Activated B cell treated with CpG ODN at 0.5 μM for 24 hours (primary cell): ENCODE data around the gene NECAB3. TPM values are rescaled to one million over a fixed set of nuclear protein-coding genes. Genes with fewer than 3 reads are reported as not detected.

Experiments
- ATAC-seq: fragments of 200-7000 bp; cut with Tn5 transposase; one replicate; pipeline ENCODE4 v1.10.0; 2021; ENCODE audit warnings: low read depth, mild to moderate bottlenecking, moderate library complexity
- CTCF ChIA-PET: fragments of 350-600 bp; sonication (Branson Sonifier 250); formaldehyde crosslinking; loops from one replicate; lab custom pipeline; 2021; ENCODE audit warnings: antibody characterized with exemption; lab: Charles Lee
- POLR2A ChIA-PET: fragments of 350-600 bp; sonication (Branson Sonifier 250); formaldehyde crosslinking; loops from one replicate; lab custom pipeline; 2021; ENCODE audit warnings: antibody characterized with exemption; lab: Charles Lee
- DNase-seq: peaks from one replicate; pipeline ENCODE4 v3.0.0; 2022
- H3K27ac Mint-ChIP-seq: one replicate; pipeline ENCODE4 v1.8.0; 2020; ENCODE audit warnings: mixed read lengths
- H3K27me3 Mint-ChIP-seq: one replicate; pipeline ENCODE4 v1.8.0; 2021; ENCODE audit warnings: mixed read lengths
- H3K36me3 Mint-ChIP-seq: one replicate; pipeline ENCODE4 v1.8.0; 2021; ENCODE audit warnings: low read depth, mixed read lengths
- H3K4me1 Mint-ChIP-seq: one replicate; pipeline ENCODE4 v1.8.0; 2021; ENCODE audit warnings: mixed read lengths
- H3K4me3 Mint-ChIP-seq: one replicate; pipeline ENCODE4 v1.8.0; 2020; ENCODE audit warnings: mild to moderate bottlenecking, mixed read lengths
- H3K9me3 Mint-ChIP-seq: one replicate; pipeline ENCODE4 v1.8.0; 2020; ENCODE audit warnings: mixed read lengths
- intact Hi-C: fragments of 100-400 bp; cut with micrococcal nuclease; formaldehyde crosslinking; loops from one replicate; pipeline ENCODE4 v1.15.1; 2024
- total RNA-seq: library from RNA; stranded (reverse); gene quantifications from 2 replicates; pipeline ENCODE4 v1.2.3, GENCODE V29; 2022
- TF ChIP-seq, protein P1 (sequence below): fragments of 200-600 bp; IDR thresholded peaks from one replicate; pipeline ENCODE4 v1.8.0; 2022; ENCODE audit warnings: antibody characterized with exemption, mild to moderate bottlenecking

The NECAB3 gene
- total RNA-seq, 1 donor from 2014 or later = 7.5 TPM

DNA sequence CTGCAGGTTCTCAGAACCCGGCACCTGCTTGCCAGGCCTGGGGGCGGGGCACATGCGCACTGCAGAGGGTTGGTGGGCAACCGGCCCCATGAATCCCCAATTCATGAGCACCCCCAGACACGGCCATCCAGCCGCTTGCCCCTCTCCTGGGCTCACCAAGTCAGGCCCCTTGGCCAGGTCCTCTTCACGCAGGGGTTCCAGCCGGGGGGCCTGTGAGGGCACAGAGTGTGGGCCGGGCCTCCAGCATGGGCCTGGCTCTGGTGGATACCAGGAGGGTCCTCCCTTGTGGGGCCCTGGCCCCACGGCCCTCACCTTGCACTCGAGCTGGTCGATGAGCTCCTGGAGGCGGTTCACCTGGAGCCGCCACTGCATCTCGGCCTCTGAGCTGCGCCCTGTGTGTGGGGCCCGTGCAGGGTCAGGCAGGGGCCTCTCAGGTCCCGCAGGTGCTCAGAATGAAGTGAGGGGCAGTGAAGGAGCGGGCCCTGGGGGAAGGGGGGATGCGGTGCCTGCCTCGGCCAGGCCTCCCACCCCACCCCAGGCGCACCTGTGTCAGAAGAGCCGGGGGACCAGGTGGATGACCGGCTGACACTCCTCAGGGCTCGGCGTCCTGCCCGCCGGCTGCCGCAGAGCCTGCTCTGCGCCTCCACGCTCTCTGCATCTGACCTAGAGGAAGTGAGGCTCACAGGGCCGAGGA, 14.7 kb downstream of the NECAB3 start:
- TF ChIP-seq, protein P1, sequence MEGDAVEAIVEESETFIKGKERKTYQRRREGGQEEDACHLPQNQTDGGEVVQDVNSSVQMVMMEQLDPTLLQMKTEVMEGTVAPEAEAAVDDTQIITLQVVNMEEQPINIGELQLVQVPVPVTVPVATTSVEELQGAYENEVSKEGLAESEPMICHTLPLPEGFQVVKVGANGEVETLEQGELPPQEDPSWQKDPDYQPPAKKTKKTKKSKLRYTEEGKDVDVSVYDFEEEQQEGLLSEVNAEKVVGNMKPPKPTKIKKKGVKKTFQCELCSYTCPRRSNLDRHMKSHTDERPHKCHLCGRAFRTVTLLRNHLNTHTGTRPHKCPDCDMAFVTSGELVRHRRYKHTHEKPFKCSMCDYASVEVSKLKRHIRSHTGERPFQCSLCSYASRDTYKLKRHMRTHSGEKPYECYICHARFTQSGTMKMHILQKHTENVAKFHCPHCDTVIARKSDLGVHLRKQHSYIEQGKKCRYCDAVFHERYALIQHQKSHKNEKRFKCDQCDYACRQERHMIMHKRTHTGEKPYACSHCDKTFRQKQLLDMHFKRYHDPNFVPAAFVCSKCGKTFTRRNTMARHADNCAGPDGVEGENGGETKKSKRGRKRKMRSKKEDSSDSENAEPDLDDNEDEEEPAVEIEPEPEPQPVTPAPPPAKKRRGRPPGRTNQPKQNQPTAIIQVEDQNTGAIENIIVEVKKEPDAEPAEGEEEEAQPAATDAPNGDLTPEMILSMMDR = no peak
- Mint-ChIP-seq H3K27me3 (no peaks in the 10 kb centered on the region), H3K36me3 (no peaks in the 10 kb centered on the region), H3K4me1 (peaks cover 11% of the 10 kb centered on the region), H3K27ac (no peak overlapping the region), H3K4me3 (no peak overlapping the region), H3K9me3 (no peaks in the 10 kb centered on the region)
- no peak for ATAC-seq
- intact Hi-C loops = no loop called here
- no peak for DNase-seq
- CTCF ChIA-PET = no interaction called here
- POLR2A ChIA-PET = no interaction called here

DNA sequence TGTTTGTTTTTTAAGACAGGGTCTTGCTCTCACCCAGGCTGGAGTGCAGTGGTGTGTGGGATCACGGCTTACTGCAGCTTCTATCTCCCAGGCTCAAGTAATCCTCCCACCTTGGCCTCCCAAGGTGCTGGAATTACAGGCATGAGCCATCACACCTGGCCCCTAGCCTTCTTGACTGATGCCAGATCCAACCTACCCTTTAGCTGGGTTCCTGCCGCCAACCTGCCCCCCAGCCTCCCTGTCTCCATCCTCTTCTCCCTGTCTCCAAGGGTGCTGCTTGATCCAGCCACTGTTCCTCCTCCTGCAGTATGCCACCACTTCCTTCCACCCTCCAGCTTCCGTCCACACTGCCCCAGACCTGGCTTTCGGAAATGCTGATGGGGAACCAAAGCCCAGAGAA, 15.3 kb downstream of the NECAB3 start:
- Mint-ChIP-seq H3K27ac (no peak overlapping the region), H3K9me3 (no peaks in the 10 kb centered on the region), H3K4me3 (no peak overlapping the region), H3K27me3 (no peaks in the 10 kb centered on the region), H3K36me3 (no peaks in the 10 kb centered on the region), H3K4me1 (peaks cover 6% of the 10 kb centered on the region)
- DNase-seq = no peak
- ATAC-seq = no peak
- ChIA-PET POLR2A (no interaction called here), CTCF (no interaction called here)
- intact Hi-C loops = no loop called here
- TF ChIP-seq, protein P1 = no peak

DNA sequence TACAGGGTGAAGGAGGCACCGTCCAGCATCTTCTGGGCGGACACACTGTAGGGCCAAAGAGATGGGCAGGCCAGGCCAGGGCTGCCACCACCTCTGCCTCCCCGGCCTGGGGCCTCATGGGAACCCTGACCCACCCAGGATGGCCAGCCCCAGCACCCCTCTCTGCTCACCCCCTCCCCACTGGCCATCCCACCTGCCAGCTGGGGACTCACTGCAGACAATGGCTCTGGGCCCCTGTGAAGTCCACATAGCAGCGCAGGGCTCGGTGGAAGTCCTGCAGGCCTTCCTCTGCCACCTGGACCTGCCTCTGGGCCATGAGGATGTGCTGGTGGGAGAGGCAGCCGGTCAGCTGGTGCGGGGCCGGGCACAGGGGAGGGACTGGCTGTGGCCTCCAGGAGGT, 15.7 kb downstream of the NECAB3 start:
- POLR2A ChIA-PET = no interaction called here
- Mint-ChIP-seq H3K9me3 (no peaks in the 10 kb centered on the region), H3K27me3 (no peaks in the 10 kb centered on the region), H3K36me3 (no peaks in the 10 kb centered on the region), H3K27ac (no peak overlapping the region), H3K4me1 (peaks cover 5% of the 10 kb centered on the region), H3K4me3 (no peak overlapping the region)
- CTCF ChIA-PET = no interaction called here
- DNase-seq (no peak), ATAC-seq (no peak)
- intact Hi-C loops = no loop called here
- TF ChIP-seq, protein P1 = no peak

- no peak overlapping the region for H3K27ac Mint-ChIP-seq
- POLR2A ChIA-PET = interaction anchor here (0.6 to 1.2 kb wide), 2 partner anchors 75 to 168 kb away, joined by 3 to 7 read pairs; partner anchors contain the start of gene CBFA2T2
- no peak for ATAC-seq
Measured at GRCh38 chr20:33657704-33658095, 16.5 kb downstream of the NECAB3 start.

More at GRCh38 chr20:33657704-33658095, 16.5 kb downstream of the NECAB3 start:
- Mint-ChIP-seq H3K4me1 (peaks cover 10% of the 10 kb centered on the region), H3K27me3 (no peaks in the 10 kb centered on the region), H3K36me3 (no peaks in the 10 kb centered on the region), H3K9me3 (no peaks in the 10 kb centered on the region), H3K4me3 (no peak overlapping the region)
- DNase-seq = no peak
- TF ChIP-seq, protein P1 = no peak
- CTCF ChIA-PET = no interaction called here
- intact Hi-C loops = no loop called here
